ENCODE measurements around the gene UMAD1. TPM values are rescaled to one million over a fixed set of nuclear protein-coding genes. Genes with fewer than 3 reads are reported as not detected.

The UMAD1 gene
- total and polyA plus RNA-seq, 2 donors (not counting 3 experiments of a cell fraction or from before 2014, with no cell fraction given): 5.6 to 6.6 TPM

DNA sequence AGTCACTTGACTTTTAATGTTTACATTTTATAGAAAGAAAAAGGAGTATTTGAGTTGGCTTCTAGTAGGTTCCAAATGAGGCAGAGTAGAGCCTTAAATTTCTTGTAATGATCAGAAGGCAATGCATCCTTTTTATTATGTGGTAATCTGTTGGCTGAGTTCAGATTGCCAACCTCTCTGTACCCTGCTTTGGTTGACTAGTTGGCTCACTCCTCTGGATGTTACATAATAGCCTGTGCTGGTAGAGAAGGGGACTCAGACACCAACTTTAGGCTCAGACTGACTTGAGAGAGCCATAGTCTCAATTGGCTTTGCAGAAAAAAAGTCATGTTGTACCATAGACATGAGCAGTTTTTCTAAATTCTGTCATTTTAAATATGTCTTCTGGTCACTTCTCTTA, 281.3 kb downstream of the UMAD1 start:
- H4K20me1 ChIP-seq (replicated peaks; ENCODE audit: control insufficient read depth, extremely low read depth, insufficient read depth, low read length): no peaks in the 10 kb centered on the region
- no peak overlapping the region for H2AFZ ChIP-seq (ENCODE audit: low read depth, low read length)
- DNase-seq (ENCODE audit: low read depth, low spot score) (no peak), FAIRE-seq (no peak)
- CTCF ChIA-PET: no interaction called here
- H3K27me3 ChIP-seq (ENCODE audit: control insufficient read depth in 2 of 2, insufficient read depth in 2 of 2, low read length in 2 of 2): no peaks in the 10 kb centered on the region
- H3K4me1 ChIP-seq (ENCODE audit: control insufficient read depth, extremely low read depth, insufficient read depth, low read length): no peaks in the 10 kb centered on the region
- dilution Hi-C loops (cut with MboI; ENCODE audit: extremely low pct_ligation_motif_present, low sequenced_read_pairs) (no loop called here), intact Hi-C loops (cut with micrococcal nuclease) (no loop called here)
- no peak overlapping the region for H3K4me3 ChIP-seq (replicated peaks in 1 of 3; ENCODE audit: insufficient read depth in 1 of 3, low read depth in 1 of 3, low read length in 3 of 3)
- no peak overlapping the region for H3K9ac ChIP-seq (replicated peaks; ENCODE audit: extremely low read depth, insufficient read depth, low read length)
- H3K4me2 ChIP-seq (ENCODE audit: insufficient read depth, low read length): no peak overlapping the region
- H3K79me2 ChIP-seq (ENCODE audit: control insufficient read depth, insufficient read depth, low read length): no peaks in the 10 kb centered on the region
- no peaks in the 10 kb centered on the region for H3K9me1 ChIP-seq (replicated peaks; ENCODE audit: control insufficient read depth, extremely low read depth, insufficient read depth, low read length)
- TF ChIP-seq POLR2AphosphoS5 (IDR thresholded peaks at IDR 0.05; ENCODE audit: insufficient read depth, low read depth, low read length) (no peak), JUN (IDR thresholded peaks at IDR 0.05; ENCODE audit: borderline replicate concordance, insufficient read depth, insufficient read length, low read depth) (no peak)
- no peak overlapping the region for H3K27ac ChIP-seq (ENCODE audit: insufficient read depth, low read depth, low read length)
- no TSS peak for BruUV-seq (replicated peaks)
- no peaks in the 10 kb centered on the region for H3K9me3 ChIP-seq (replicated peaks; ENCODE audit: control insufficient read depth, insufficient read depth, low read length)
- H3K36me3 ChIP-seq (ENCODE audit: control insufficient read depth in 2 of 2, extremely low read depth in 1 of 2, insufficient read depth in 2 of 2, low read length in 2 of 2): no peaks in the 10 kb centered on the region
- POLR2A ChIA-PET: no interaction called here

DNA sequence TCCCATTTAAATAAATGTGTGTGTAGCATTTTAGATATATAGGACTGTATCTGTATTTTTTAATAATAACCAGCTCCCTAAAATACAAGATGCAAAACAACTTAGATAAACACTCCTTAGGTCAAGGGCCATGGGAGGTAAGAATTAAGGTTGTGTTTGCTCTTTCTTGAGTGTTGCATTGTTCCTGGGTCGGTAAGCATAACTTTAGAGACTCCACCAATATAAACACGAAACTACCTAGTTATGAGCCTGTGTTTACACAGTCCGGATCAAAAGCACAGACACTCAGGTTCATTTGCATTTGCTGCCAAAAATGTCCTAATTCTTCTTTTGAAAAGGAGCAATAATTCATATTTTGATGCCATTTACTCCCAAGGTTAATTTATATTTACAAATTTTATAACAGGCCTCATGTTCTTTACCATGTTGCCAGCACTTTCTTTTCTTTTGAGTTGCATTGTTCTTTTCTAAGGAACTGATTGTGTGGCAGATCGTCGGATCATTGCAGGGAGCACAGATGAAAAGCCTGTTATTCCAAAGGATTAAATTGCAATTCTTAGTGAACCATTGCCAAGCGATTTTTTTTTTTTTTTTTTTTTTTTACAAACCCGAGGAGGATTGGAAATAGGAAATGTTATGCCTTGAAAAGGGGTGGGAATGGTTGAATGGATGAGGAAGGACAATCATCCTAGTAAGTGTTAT, 282.3 kb downstream of the UMAD1 start:
- Histone ChIP-seq H2AFZ (ENCODE audit: low read depth, low read length) (no peak overlapping the region), H3K79me2 (ENCODE audit: control insufficient read depth, insufficient read depth, low read length) (no peaks in the 10 kb centered on the region), H3K27ac (ENCODE audit: insufficient read depth, low read depth, low read length) (no peak overlapping the region), H4K20me1 (replicated peaks; ENCODE audit: control insufficient read depth, extremely low read depth, insufficient read depth, low read length) (no peaks in the 10 kb centered on the region), H3K4me2 (ENCODE audit: insufficient read depth, low read length) (no peak overlapping the region), H3K9ac (replicated peaks; ENCODE audit: extremely low read depth, insufficient read depth, low read length) (no peak overlapping the region), H3K9me3 (replicated peaks; ENCODE audit: control insufficient read depth, insufficient read depth, low read length) (no peaks in the 10 kb centered on the region), H3K4me3 (replicated peaks in 1 of 3; ENCODE audit: insufficient read depth in 1 of 3, low read depth in 1 of 3, low read length in 3 of 3) (no peak overlapping the region), H3K36me3 (ENCODE audit: control insufficient read depth in 2 of 2, extremely low read depth in 1 of 2, insufficient read depth in 2 of 2, low read length in 2 of 2) (no peaks in the 10 kb centered on the region), H3K9me1 (replicated peaks; ENCODE audit: control insufficient read depth, extremely low read depth, insufficient read depth, low read length) (no peaks in the 10 kb centered on the region), H3K4me1 (ENCODE audit: control insufficient read depth, extremely low read depth, insufficient read depth, low read length) (no peaks in the 10 kb centered on the region), H3K27me3 (ENCODE audit: control insufficient read depth in 2 of 2, insufficient read depth in 2 of 2, low read length in 2 of 2) (no peaks in the 10 kb centered on the region)
- ChIA-PET CTCF (no interaction called here), POLR2A (no interaction called here)
- no peak for TF ChIP-seq POLR2AphosphoS5 (IDR thresholded peaks at IDR 0.05; ENCODE audit: insufficient read depth, low read depth, low read length)
- no peak for DNase-seq (ENCODE audit: low read depth, low spot score)
- FAIRE-seq: no peak
- dilution Hi-C loops (cut with MboI; ENCODE audit: extremely low pct_ligation_motif_present, low sequenced_read_pairs): no loop called here
- intact Hi-C loops (cut with micrococcal nuclease): no loop called here
- no TSS peak for BruUV-seq (replicated peaks)
